ENCODE measurements around the gene ICE2.
A peak's percentile ranks its signal among the peaks of the same experiment; 100 is the strongest.

The ICE2 gene

DNA sequence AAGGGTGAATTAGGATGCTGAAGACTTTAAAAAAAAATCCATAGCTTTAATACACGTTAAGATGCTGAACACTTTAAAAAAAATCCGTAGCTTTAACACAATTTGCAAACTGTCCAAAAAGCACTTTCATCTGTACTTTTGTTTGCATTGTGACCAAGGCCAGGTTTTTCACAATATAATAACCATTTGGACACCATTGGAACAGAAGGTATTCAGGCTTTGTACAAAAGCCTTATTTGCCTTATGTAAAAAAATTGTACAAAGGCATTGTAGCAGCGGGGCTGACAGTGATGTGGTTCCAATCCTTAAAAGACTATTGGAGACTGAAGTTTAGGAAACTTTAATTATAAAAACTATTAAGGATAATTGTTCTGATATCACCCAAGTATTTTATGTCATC is 15.2 kb upstream of the ICE2 start:
- DNase-seq, result no peak

- DNase-seq, result no peak
Observed at GRCh38 chr15:60493166-60493565, 14.2 kb upstream of the ICE2 start.

DNA sequence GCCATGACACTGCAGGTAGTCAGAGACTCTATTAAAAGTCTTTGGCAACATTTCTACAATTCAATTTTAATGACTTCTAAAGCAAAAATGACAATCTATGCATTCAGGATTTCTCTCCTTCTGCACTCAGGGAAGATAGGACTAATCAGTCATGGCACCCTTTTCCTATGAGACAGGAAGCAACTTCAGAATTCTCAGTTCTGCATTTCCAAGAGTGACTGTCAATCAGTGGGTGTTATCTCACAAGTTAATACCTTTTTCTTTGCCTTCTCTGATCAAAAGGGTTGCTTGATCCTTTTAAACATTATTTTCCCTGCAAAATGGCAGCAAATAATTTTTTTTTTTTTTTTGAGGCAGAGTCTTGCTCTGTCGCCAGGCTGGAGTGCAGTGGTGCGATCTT is 7.8 kb upstream of the ICE2 start:
- no peak for DNase-seq

DNA sequence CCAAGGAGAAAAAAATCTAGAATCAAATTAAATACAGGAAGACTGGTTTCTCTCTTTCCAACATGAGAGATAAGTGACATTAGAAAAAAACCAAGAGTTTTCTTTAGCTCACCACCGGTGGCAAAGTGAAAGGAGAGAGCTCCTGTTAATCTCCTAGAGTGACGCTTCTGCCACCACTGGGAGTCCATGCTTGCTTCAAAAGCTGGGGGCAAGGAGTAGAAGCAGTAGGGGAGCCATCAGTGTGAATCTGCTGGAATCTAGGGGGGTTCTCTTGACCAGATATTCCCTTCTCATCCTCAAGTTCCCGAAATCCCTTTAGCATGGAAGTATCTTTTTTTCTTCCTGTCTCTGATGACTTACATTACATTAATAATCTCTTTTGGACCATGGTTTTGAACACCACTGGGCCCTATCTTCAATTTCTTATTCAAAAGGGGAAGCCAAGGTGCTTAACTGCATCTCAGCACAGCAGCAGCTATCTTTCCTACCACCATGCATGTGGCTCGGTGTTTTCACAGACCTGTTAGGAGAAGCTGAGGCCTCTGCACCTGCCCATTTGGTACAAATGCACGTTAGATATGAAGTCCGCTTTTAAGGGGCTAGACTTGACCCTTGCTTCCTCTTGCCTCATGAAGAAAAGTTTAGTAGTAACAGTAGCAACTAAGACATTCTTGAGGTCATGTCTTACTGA is 6.6 kb upstream of the ICE2 start:
- no peak for DNase-seq

DNA sequence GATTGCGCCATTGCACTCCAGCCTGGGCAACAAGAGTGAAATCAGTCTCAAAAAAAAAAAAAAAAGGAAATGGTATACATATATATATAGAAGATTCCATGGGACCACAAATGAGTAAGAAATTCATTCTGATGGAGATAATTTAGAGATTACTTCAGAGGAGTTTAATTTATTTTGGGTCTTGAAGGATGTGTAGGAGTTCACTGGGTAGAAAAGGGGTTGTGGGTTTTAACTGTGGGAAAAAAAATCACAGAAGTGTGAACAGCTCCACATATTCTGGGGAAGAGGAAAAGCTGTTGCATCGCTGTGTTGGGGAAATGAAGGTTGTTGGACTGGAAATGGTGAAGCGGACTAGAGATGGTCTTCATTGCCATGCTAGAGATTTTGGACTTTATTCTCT is 4.1 kb upstream of the ICE2 start:
- DNase-seq, result no peak

DNA sequence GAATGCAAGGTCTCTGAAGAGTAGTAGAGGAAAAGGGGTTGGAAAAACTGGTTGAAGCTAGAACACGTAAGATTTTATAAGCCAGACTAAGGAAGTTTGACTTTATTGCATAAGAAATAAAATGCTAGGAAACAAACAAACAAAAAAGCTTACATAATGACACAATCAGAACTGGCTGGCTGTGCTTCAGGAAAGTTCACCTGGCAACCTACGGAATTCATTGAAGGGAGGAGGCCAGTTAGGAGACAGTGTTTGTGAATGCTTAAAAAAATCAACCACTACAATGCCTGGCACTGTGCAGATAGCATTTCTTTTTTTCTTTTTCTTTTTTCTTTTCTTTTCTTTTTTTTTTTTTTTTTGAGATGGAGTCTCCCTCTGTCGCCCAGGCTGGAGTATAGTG is 1.9 kb upstream of the ICE2 start:
- no peak for DNase-seq

- no peak for DNase-seq
Observed at GRCh38 chr15:60480149-60480548, 1.2 kb upstream of the ICE2 start.

DNA sequence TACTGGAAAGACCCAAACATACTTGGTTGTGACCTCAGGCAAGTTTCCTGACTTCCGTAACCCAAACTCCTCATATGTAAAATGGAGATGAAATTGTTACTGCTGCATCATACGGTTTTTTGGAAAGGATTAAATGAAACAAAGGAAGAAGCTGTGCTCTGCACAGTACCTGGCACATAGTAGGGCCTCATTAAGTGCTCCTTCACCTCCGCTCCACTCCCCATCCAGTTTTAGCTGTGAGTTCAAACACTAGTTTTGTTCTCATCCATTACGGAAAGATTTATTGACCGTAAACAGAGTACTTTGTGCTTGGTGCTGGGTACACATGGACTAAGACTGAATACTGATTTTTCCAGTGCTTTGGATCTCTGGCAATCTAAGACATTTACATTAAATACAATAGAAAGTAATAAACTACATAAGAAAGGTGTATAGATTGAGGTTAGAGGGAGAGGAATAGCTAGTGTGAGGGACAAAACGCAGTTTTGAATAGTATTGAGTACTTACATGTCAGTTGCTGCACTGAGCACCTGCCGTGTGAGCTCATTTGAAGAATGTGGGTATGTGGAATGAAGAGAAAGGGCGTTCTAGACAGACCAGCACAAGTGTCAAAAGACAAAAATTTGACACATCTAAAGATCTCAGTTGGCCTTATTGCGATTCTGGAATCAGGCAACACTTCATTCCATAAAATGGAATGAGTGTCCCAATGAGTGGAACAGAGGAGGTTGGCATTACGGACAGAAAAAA is 594 bp upstream of the ICE2 start:
- peak in 1 of 2 donors; percentile 17 for DNase-seq

GRCh38 chr15:60477916-60478565 is 901 bp downstream of the ICE2 start:
- DNase-seq, result peak in 1 of 2 donors; percentile 3

GRCh38 chr15:60477164-60477563 is 1.8 kb downstream of the ICE2 start:
- DNase-seq, result no peak

DNA sequence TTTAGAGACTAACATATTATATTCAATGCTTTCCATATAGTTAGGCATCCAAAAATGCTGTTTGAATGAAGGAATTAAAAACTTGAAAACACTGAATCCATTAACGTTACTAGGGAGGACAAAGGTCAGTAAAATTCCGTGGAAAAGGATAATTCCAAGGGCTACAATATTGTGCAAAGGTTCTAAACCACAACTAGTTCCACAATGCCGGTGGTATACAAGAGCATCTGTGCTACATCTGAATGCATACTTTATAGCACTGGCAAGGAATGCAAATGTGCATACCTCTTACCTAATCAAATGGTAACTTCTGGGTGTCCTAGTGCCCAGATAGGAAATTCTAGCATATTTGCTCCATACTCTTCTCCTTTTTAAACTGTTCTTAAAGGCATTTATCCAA is 2.2 kb downstream of the ICE2 start:
- DNase-seq, result no peak

DNA sequence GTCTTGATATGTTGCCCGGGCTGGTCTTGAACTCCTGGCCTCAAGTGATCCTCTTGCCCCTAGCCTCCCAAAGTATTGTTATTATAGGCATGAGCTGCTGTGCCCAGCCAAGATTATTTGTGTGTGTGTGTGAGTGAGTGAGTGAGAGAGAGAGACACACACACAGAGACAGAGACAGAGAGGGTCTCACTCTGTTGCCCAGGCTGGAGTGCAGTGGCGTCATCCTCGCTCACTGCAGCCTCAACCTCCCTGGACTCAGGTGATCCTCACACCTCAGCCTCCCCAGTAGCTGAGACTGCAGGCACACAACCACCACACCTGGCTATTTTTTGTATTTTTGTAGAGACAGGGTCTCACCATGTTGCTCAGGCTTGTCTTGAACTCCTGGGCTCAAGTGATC is 5.8 kb downstream of the ICE2 start:
- no peak for DNase-seq

DNA sequence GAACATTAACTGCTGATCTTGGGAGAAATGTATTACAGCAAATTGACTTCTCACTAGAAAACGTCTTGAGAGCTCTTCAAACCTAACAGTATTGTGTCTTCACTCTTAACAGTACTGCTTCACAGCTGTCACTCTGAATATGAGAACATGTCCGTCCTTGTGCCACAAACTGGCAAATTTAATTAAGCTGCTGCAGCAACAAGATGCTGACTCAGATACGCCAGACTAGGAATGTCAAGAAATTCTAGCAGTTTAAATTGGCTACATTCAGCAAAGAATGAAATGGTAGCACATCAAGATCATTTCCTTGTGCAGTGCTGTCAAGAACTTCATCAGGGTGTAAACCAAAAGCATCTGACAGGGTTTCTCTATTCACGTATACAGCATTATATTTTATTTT is 7.6 kb downstream of the ICE2 start:
- no peak for DNase-seq

DNA sequence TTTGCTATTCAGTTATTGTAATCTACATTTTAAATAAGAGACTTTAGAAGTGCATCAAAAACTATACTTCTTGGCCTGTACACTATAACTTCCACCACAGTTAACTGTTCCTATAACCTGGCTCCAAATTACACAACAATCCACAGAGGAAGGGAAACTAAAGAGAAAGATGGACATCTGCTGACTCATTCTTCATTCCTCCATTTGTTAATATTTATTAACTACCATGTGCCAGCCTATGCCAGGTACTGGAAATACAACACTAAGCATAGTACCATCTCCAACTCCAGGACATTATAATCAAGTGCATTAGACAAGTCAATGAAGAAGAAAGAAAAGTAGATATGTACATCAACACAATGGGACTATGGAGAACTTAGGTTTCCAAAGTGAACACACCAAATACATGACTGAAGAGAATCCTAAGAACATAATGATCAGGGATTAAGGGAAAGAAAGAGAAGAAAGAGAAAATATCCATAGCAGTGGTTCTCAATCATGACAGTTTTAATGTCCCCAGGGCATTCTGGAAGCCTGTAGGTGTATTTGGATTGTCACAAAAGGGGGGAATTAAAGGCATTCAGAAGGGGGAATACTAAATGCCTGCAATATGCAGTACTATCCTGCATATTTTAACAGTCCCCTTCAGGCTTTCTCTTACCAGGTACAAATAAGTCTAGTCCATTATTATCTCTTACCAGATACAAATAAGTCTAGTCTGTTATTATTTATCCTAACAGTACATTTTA is 8.9 kb downstream of the ICE2 start:
- no peak for DNase-seq

- no peak for DNase-seq
Observed at GRCh38 chr15:60464836-60465630, 13.9 kb downstream of the ICE2 start.

DNA sequence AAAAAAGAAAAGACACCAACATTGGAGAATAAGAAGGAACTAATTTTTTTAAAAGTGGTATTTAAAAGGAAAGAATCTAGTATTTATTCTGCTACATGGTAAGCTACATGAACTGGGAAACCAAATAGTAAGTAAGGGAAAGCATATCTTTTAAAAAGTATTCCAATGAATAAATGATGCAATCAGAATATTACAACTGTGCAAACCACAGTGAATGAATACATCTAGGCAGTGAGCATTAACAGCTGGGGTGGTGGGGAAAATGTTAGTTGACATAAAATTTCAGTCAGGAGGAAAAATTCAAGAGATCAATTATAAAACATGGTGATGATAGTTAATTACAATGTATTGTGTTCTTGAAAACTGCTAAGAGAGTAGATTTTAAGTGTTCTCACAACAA is 16.9 kb downstream of the ICE2 start:
- no peak for DNase-seq

DNA sequence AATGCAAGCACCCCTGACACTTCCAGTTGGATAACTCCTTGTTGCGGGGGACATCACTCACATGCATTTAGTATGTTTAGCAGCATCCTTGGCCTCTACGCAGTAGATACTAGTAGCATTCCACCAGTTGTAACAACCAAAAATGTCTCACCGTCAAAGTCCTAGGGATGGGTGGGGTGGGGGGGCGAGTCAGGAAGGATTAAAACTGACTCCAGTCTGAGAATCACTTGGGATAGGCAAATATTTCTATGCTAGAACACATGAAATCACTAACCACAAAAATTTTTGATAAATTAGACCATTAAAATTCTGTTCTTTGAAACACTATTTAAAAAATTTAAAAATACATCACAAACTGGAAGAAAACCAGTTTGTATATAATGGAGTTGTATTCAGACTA is 18.0 kb downstream of the ICE2 start:
- DNase-seq, result no peak

DNA sequence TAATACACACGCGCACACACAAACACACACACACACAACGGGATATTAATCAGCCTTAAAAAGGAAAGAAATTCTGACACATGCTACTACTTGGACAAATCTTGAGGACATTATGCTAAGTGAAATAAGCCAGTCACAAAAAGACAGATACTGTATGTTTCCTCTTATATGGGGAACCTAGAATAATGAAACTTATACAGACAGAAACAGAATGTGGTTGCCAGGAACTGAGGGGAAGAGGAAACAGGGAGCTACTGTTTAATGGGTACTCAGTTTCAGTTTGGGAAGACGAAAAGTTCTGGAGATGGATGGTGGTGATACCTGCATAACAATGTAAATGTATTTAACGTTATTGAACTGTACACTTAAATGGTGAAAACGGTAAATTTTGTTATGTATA is 20.2 kb downstream of the ICE2 start:
- no peak for DNase-seq

DNA sequence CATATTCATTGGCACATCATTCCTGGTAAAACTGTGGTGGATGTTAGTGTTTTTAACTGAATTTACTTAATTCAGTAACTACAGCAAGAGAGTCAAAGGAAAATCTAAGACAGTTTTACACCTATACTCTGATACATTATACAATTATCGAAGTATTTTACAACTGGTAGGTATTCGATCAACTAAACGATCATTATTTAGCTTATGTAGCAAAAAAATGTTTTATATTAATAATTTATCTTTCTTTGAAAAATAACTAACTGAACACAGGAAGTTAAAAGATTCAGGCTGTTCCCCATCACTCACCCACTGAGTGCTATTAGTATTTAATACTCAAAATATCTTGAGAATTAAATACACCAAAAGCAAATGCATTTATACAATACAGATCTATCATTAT is 21.0 kb downstream of the ICE2 start:
- no peak for DNase-seq

GRCh38 chr15:60454824-60455223 is 24.1 kb downstream of the ICE2 start:
- DNase-seq, result no peak

- DNase-seq, result no peak
Observed at GRCh38 chr15:60448668-60449360, 30.1 kb downstream of the ICE2 start.

- DNase-seq, result no peak
Observed at GRCh38 chr15:60444289-60444912, 34.5 kb downstream of the ICE2 start.

Measured in CD4-positive, alpha-beta T cell treated with Interleukin-1 beta for 1 hour (primary cell).